ENCODE data around the gene EXOC3L4.

The EXOC3L4 gene

GRCh38 chr14:103121846-103122584, 27.5 kb downstream of the EXOC3L4 start (continued):
- TF ChIP-seq, protein P1, sequence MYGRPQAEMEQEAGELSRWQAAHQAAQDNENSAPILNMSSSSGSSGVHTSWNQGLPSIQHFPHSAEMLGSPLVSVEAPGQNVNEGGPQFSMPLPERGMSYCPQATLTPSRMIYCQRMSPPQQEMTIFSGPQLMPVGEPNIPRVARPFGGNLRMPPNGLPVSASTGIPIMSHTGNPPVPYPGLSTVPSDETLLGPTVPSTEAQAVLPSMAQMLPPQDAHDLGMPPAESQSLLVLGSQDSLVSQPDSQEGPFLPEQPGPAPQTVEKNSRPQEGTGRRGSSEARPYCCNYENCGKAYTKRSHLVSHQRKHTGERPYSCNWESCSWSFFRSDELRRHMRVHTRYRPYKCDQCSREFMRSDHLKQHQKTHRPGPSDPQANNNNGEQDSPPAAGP (tag by site-specific recombination; IDR thresholded peaks at IDR 0.05): no peak
- TF ChIP-seq IKZF3 (tag by site-specific recombination; IDR thresholded peaks at IDR 0.05) (no peak), GLIS1 (tag by site-specific recombination; IDR thresholded peaks at IDR 0.05) (peak; percentile 99), ZNF596 (tag by site-specific recombination; IDR thresholded peaks at IDR 0.05) (no peak), ZNF530 (tag by site-specific recombination; IDR thresholded peaks at IDR 0.05; ENCODE audit: low read depth) (no peak), ZNF239 (tag by site-specific recombination; IDR thresholded peaks at IDR 0.05) (no peak), ZSCAN5A (tag by site-specific recombination; IDR thresholded peaks at IDR 0.05) (no peak), PRDM1 (tag by site-specific recombination; IDR thresholded peaks at IDR 0.05) (no peak), ZNF571 (tag by site-specific recombination; IDR thresholded peaks at IDR 0.05) (no peak), ZNF335 (tag by site-specific recombination; conservative IDR thresholded peaks at IDR 0.05) (peak; percentile 86), ZNF510 (tag by site-specific recombination; IDR thresholded peaks at IDR 0.05; ENCODE audit: insufficient replicate concordance) (no peak), GLIS2 (tag by site-specific recombination; IDR thresholded peaks at IDR 0.05) (peak; percentile 85), ZBTB21 (tag by site-specific recombination; IDR thresholded peaks at IDR 0.05) (no peak), BCL6B (tag by site-specific recombination; IDR thresholded peaks at IDR 0.05) (no peak), ZNF114 (tag by site-specific recombination; IDR thresholded peaks at IDR 0.05) (no peak), KLF7 (tag by site-specific recombination; IDR thresholded peaks at IDR 0.05; ENCODE audit: borderline replicate concordance) (no peak), ZNF488 (tag by site-specific recombination; IDR thresholded peaks at IDR 0.05) (no peak), TCF7L2 (IDR thresholded peaks at IDR 0.05; ENCODE audit: borderline replicate concordance, low read depth, low read length) (no peak), HIC1 (tag by site-specific recombination; IDR thresholded peaks at IDR 0.05) (no peak), ZNF549 (tag by site-specific recombination; IDR thresholded peaks at IDR 0.05) (no peak), KLF8 (tag by site-specific recombination; IDR thresholded peaks at IDR 0.05) (peak; percentile 63), ZNF16 (tag by site-specific recombination; IDR thresholded peaks at IDR 0.05; ENCODE audit: low read depth) (no peak), PATZ1 (tag by site-specific recombination; IDR thresholded peaks at IDR 0.05) (peak; percentile 96), PBX3 (CRISPR knock-in tag; IDR thresholded peaks at IDR 0.05) (0 out of 2 replicates have a peak, but pooled peaks have one; percentile 50)
- TF ChIP-seq, protein P2, sequence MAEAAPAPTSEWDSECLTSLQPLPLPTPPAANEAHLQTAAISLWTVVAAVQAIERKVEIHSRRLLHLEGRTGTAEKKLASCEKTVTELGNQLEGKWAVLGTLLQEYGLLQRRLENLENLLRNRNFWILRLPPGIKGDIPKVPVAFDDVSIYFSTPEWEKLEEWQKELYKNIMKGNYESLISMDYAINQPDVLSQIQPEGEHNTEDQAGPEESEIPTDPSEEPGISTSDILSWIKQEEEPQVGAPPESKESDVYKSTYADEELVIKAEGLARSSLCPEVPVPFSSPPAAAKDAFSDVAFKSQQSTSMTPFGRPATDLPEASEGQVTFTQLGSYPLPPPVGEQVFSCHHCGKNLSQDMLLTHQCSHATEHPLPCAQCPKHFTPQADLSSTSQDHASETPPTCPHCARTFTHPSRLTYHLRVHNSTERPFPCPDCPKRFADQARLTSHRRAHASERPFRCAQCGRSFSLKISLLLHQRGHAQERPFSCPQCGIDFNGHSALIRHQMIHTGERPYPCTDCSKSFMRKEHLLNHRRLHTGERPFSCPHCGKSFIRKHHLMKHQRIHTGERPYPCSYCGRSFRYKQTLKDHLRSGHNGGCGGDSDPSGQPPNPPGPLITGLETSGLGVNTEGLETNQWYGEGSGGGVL (tag by site-specific recombination; IDR thresholded peaks at IDR 0.05): peak; percentile 80
- TF ChIP-seq, protein P3, sequence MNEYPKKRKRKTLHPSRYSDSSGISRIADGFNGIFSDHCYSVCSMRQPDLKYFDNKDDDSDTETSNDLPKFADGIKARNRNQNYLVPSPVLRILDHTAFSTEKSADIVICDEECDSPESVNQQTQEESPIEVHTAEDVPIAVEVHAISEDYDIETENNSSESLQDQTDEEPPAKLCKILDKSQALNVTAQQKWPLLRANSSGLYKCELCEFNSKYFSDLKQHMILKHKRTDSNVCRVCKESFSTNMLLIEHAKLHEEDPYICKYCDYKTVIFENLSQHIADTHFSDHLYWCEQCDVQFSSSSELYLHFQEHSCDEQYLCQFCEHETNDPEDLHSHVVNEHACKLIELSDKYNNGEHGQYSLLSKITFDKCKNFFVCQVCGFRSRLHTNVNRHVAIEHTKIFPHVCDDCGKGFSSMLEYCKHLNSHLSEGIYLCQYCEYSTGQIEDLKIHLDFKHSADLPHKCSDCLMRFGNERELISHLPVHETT (tag by site-specific recombination; IDR thresholded peaks at IDR 0.05): no peak
